ENCODE results near the gene LRRK2.
"Not testable (repeated sequence)": the region's sequence is repeated elsewhere in the genome, so short reads cannot be mapped to it uniquely, and the experiment has no call there.

LRRK2 gene

DNA sequence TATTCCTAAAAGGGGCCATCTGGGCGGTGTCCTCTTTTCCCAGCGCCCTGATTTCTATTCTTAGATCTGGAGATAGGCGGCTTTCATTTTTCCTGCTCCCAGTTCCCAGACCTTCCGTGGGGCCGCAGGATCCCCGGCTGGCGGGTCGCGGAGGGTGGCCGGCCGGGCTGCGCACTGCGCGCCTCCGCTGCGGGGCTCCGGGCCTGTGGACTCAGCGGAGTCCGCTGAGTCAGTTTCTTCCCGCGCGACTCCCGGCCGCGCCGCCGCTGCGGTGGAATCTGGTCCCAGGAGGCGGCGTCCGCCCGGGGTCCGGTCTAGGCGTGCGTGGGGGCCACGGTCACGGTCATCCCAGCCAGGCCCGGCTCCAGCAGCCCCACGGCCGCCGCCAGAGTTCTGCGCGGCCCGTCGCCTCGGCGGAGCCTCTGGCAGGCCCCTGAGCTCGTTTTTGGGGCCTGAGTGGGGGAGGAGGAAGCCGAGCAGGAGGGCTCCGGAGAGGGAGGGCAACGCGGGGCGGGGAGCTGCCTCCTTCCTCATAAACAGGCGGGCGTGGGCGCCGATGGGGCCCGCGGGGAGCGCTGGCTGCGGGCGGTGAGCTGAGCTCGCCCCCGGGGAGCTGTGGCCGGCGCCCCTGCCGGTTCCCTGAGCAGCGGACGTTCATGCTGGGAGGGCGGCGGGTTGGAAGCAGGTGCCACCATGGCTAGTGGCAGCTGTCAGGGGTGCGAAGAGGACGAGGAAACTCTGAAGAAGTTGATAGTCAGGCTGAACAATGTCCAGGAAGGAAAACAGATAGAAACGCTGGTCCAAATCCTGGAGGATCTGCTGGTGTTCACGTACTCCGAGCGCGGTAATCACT lies at the start of gene LRRK2:
Gene LRRK2, plus strand, starts transcription at position 559 of the 853 bp plus-strand sequence. Its CDS starts 135 bp downstream, at position 694.
- DNase-seq (ENCODE audit: low read depth in 1 of 2, low spot score in 1 of 2): peak; percentile 2

DNA sequence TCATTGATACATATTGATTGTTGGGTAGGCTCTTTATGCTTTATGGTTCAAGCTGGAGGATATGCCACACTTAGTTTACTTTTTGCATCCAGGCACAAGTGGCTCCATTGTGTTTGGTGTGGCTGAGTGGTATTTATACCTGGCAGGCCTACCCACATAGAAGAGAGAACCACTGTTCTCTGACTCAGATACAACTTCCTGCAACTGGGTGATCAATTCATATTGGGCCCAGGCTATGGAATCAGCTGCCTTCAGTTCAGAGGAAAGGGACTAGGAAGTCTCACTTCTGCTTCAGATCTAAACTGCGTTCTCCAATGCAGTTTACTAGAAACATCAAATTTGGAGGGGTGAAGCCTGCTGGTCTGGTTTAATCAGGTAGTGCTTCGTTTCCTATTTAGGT lies 49.8 kb upstream of the LRRK2 start:
- no peak for DNase-seq (ENCODE audit: low read depth in 1 of 2, low spot score in 1 of 2)

GRCh38 chr12:40175489-40175888 lies 49.3 kb upstream of the LRRK2 start:
- no peak for DNase-seq (ENCODE audit: low read depth in 1 of 2, low spot score in 1 of 2)

GRCh38 chr12:40178701-40179100 lies 46.1 kb upstream of the LRRK2 start:
- DNase-seq (ENCODE audit: low read depth in 1 of 2, low spot score in 1 of 2): no peak

DNA sequence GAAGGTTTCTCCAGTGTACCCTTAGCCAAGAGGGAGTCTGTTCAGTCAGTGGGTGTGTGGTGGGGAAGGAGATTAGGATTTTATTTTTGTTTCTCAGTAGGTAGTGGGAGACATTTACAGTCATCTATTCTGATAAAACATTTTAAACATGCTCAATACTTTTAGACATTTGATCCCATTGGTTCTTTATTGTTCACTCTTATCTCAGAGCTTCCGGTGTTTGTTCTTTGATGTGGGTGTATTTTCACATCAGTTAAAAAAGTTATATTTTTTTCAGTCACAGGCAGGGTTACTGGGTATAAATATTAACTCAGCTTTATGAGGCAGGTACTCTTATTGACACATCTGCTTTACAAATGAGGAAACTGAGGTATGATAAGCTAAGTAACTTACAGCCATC lies 43.3 kb upstream of the LRRK2 start:
- DNase-seq (ENCODE audit: low read depth in 1 of 2, low spot score in 1 of 2): no peak

- no peak for DNase-seq (ENCODE audit: low read depth in 1 of 2, low spot score in 1 of 2)
These were observed 41.1 kb upstream of the LRRK2 start for GRCh38 chr12:40183715-40184114.

- DNase-seq (ENCODE audit: low read depth in 1 of 2, low spot score in 1 of 2): no peak
These were observed 40.1 kb upstream of the LRRK2 start for GRCh38 chr12:40184493-40185302.

DNA sequence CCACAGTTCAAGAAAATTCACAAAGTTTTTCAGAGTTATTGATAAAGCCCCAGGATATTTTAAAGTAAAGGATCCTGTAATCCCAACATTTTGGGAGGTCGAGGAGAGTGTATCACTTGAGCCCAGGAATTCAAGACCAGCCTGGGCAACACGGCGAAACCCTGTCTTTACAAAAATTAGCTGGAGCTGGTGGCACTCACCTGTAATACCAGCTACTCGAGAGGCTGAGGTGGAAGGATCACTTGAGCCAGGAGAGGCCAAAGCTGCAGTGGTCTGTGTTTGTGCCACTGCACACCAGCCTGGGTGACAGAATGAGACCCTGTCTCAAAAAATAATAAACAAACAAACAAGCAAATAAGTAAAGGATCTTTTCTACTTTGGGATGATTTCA lies 39.5 kb upstream of the LRRK2 start:
- DNase-seq (ENCODE audit: low read depth in 1 of 2, low spot score in 1 of 2): no peak

GRCh38 chr12:40188558-40189320 lies 36.1 kb upstream of the LRRK2 start:
- no peak for DNase-seq (ENCODE audit: low read depth in 1 of 2, low spot score in 1 of 2)

- DNase-seq (ENCODE audit: low read depth in 1 of 2, low spot score in 1 of 2): no peak
These were observed 32.0 kb upstream of the LRRK2 start for GRCh38 chr12:40192704-40193255.

DNA sequence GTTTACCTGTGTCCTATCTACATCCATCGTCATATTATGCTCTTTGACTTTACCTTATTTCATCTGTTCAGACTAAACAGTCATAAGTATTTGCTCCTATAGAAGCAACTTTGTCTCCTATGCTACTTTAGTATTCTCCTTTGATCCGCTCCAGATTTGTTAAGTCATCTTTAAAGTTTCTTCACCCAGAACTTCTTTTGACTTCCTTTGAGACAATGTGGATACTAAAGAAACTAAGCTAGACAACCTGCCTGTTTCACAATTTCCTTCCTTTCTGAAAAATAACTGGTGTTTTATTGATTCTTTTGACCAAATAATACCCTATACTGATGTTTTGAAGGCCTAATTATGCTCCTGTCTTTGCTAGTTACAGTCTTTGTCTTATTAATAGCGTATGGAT lies 30.0 kb upstream of the LRRK2 start:
- DNase-seq (ENCODE audit: low read depth in 1 of 2, low spot score in 1 of 2): no peak

DNA sequence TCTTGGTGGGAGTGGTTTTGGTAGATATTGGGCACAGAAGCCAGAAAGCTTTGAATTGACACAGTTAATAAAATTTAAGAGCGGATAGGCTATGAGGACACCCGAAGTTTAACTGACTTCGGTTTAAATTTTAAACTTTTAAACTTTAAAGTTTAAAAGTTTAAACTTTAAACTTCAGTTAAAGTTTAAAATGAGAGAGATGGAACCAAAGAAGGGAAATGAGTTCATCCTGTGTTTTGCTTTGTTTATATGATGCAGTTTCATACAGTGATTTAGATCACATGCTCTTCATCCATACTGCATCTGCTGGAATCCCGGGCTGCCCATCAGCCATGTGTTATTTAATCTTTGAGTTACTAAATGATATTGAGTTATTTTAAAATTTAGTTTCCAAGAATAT lies 27.2 kb upstream of the LRRK2 start:
- no peak for DNase-seq (ENCODE audit: low read depth in 1 of 2, low spot score in 1 of 2)

DNA sequence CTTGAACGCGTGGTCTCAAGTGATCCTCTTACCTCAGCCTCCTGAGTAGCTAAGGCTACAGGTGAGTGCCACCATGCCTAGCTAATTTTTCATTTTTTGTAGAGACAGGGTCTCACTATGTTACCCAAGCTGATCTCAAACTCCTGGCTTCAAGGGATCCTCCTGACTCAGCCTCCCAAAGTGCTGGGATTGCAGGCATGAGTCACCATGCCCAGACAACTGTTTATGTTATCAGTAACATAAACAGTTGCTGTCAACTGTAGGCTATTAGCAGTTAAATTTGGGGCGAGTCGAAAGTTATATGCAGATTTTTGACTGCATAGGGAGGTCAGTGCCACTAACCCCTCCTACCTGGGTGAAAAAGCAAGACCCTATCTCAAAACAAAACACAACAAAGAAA lies 26.2 kb upstream of the LRRK2 start:
- DNase-seq (ENCODE audit: low read depth in 1 of 2, low spot score in 1 of 2): no peak

DNA sequence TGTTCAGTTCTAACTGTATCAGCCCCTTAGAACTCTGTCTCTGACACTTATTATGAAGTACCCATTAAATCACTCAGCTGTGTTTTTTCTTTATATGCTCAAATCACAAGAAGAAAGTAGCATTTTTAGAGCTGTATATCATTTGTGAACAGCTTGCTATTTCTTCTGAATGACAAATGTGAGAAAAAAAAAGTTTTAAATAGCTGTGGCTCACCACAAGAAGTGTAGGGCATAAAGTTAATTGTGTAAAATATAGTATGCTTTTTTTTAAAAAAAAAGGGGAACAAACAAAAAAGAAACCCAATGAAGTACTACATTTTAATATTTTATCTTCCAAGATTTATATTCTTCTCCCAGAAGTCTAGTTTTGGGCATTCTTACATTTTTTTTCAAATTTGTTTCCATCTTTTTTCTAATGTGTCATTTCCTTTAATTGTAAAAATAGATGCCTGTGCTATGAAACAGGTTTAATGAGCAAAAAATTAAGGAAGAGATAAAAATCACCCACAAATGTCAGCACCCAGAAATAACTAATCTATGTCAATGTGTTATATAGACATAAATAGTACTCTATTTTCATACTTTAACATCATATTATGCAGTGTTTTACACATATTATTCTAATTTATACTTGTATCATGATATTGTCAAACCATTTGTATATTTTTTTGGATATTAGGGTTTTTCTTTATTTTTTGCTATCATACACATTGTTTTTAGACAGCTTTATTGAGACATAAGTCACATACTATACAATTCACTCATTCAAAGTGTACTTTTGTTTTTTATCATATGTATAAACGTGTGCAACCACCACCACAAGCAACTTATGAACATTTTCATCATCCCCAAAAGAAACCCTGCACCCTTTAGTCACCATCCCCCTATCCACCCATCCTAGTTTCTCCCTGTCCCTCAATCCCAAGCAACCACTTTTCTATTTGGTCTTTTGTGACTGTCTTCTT lies 22.4 kb upstream of the LRRK2 start:
- DNase-seq (ENCODE audit: low read depth in 1 of 2, low spot score in 1 of 2): no peak

- no peak for DNase-seq (ENCODE audit: low read depth in 1 of 2, low spot score in 1 of 2)
These were observed 21.8 kb upstream of the LRRK2 start for GRCh38 chr12:40203060-40203430.

GRCh38 chr12:40204337-40204736 lies 20.5 kb upstream of the LRRK2 start:
- no peak for DNase-seq (ENCODE audit: low read depth in 1 of 2, low spot score in 1 of 2)

DNA sequence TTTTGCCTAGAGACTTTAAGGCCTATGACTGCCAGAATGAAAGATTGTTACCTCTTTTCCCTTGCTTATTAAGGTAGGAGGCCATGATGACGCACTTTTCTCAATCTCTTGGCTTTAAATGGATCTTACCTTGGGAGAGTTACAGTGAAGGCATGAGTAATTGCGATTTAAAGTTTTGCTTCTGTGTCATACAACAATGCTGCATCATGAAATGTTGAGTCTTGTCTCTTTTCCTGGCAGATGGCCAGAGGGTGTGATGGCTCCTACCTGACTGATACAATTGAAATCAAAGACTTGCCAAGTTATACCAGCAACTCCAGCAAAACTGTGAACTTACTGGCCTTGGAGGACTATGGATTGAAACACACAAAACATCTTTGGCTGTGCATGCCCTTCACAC lies 17.2 kb upstream of the LRRK2 start:
- no peak for DNase-seq (ENCODE audit: low read depth in 1 of 2, low spot score in 1 of 2)

DNA sequence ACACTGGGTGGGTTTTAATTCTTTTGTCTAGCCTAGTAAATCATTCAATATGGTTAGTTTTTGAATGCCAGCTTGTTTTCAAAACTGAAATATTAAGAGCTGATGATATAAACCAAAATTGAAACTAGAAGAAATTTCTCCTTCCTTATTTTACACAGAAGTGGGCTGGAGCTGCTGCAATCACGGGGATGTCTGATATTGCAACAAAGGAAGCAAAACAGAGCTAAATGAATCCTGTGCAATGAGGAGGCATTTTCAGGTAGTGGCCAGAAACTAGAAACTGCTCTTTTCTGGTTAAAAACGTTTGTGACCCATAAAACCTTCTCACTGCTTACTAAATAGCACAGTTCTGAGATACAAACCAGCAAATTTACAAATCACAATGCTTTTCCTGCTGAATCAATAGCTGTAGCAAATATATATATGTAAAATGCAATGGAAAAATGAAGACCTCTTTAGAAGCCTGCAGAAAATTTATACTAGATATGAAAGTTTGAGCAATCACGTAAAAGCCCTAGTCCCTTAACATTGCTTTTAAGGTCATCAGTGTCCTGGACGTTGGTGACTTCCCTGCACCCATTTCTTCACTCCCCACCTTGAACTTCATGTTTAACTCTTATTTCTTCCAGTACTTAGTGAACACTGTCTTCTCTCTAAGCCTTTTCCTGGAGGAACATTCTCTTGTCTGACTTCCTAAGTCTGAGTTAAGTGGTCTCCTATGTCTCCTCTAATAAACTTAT lies 15.9 kb upstream of the LRRK2 start:
- DNase-seq (ENCODE audit: low read depth in 1 of 2, low spot score in 1 of 2): no peak

DNA sequence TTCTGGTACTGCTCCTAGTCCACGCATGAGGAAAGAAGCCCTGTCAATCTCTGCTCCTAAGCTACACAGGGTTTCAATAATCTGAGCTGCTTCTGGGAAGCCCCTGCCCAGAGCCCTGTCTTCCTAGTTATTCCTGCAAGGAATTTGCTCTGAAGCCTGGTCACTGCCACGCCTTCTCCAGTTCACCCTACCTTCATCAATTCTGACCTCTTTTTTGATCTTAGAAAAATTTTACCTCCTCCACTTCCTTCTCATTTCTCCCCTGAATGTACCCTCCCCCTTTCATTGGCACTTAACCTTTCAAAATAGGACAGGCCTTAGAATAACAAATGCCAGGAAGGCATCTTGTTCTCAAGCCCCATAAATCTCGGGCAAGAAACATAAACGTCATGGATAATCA lies 14.9 kb upstream of the LRRK2 start:
- DNase-seq (ENCODE audit: low read depth in 1 of 2, low spot score in 1 of 2): no peak

DNA sequence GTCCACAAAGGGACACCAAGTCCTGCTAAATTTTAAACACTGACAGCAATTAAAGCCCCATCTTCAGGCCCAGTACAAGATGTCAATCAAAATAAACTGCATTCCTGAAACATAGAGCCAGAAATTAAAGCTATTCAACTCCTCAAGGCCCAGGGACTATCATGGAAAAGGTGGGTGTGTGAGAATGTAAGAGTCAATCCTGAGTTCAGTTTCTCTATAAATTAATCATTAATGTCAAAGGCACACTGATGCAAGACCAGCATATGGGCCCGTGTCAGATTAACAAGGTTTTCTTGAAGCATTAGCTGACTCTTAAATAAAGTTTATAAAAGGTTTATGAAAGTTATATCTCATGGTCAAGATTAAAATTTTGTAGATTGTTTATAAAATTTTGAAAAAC lies 13.6 kb upstream of the LRRK2 start:
- DNase-seq (ENCODE audit: low read depth in 1 of 2, low spot score in 1 of 2): not testable (repeated sequence)
